NCI-H1105 treated with DMSO at 0.1 percent for 48 hours (cell line): ENCODE data around the gene USP35.
"Not testable (repeated sequence)": the region's sequence is repeated elsewhere in the genome, so short reads cannot be mapped to it uniquely, and the experiment has no call there.

ENCODE experiments used
- DNase-seq: peaks from one replicate; lab custom pipeline; 2025; lab: John Stamatoyannopoulos, UW

The USP35 gene

GRCh38 chr11:78216021-78216420 is 27.3 kb downstream of the USP35 start:
- no peak for DNase-seq

- no peak for DNase-seq
Observed at GRCh38 chr11:78216571-78217287, 28.0 kb downstream of the USP35 start.

GRCh38 chr11:78217650-78218541 is 29.2 kb downstream of the USP35 start:
- no peak for DNase-seq

GRCh38 chr11:78218707-78219492 is 30.2 kb downstream of the USP35 start:
- no peak for DNase-seq

- DNase-seq = no peak
Observed at GRCh38 chr11:78219493-78220217, 30.9 kb downstream of the USP35 start.

- DNase-seq = no peak
Observed at GRCh38 chr11:78220218-78221157, 31.8 kb downstream of the USP35 start.

- no peak for DNase-seq
Observed at GRCh38 chr11:78221396-78222315, 32.9 kb downstream of the USP35 start.

GRCh38 chr11:78222726-78223125 is 34.0 kb downstream of the USP35 start:
- not testable (repeated sequence) for DNase-seq

- no peak for DNase-seq
Observed at GRCh38 chr11:78223320-78223954, 34.7 kb downstream of the USP35 start.

GRCh38 chr11:78224506-78224905 is 35.8 kb downstream of the USP35 start:
- DNase-seq = no peak

GRCh38 chr11:78224906-78225420 is 36.2 kb downstream of the USP35 start:
- DNase-seq = no peak

GRCh38 chr11:78226684-78227680 is 38.3 kb downstream of the USP35 start:
- no peak for DNase-seq

GRCh38 chr11:78227921-78228320 is 39.2 kb downstream of the USP35 start:
- DNase-seq = no peak

GRCh38 chr11:78228467-78228866 is 39.7 kb downstream of the USP35 start:
- peak; percentile 75 for DNase-seq

GRCh38 chr11:78229106-78229505 is 40.4 kb downstream of the USP35 start:
- DNase-seq = no peak

GRCh38 chr11:78230161-78230877 is 41.6 kb downstream of the USP35 start:
- peak; percentile 14 for DNase-seq
